ENCODE results near the gene PLEKHG4.

The PLEKHG4 gene

GRCh38 chr16:67279296-67280089, at the start of gene PLEKHG4:
TSS of gene PLEKHG4 (plus strand) at chr16:67279532. CDS start at chr16:67280045, 513 bp downstream.
- DNase-seq, result peak in 1 of 2 experiments; percentile 77

GRCh38 chr16:67229906-67230808, 49.2 kb upstream of the PLEKHG4 start:
- DNase-seq, result no peak

DNA sequence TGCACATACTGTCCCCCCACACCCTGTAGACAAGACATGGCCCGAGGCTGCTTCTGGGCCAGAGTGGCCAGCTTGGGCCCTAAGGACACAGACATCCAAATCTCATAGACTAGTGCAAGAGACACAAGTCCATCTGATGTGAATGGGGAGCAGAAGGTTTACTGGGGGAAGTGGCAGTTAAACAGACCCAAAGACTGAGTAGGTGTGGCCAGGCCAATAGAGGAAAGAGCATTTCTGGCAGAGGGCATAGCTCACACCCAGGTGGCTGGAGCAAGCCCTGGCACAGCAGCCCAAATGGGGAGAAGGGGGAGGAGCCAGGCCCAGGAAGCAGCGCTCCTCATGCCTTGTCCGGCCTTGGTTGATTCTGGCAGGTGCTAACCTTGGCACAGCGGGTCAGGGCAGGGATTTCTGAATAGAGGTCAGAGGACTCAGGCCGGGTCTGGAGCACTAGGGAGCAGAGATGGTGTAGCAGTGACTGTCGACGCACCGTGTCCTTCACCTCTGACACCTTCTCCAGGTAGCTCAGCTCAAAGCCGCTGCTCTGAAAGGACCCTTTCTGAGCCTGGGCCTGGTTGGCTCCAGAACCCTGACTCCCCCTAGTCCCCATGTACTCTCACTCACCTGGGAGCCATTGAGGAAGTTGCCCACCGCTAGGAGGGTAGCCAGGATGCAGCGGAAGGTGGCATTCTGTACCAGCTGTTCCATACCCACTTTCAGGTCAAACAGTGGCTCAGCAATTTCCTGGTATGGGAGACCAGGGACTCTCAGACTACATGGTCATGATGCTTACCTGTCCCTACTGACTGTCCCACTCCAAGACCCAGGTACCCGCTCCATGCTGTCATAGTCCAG, 48.3 kb upstream of the PLEKHG4 start:
- no peak for DNase-seq

- DNase-seq, result no peak
Observed at GRCh38 chr16:67233596-67233995, 45.7 kb upstream of the PLEKHG4 start.

- DNase-seq, result no peak
Observed at GRCh38 chr16:67234180-67234597, 45.1 kb upstream of the PLEKHG4 start.

- no peak for DNase-seq
Observed at GRCh38 chr16:67235816-67236562, 43.3 kb upstream of the PLEKHG4 start.

- peak in 1 of 2 experiments; percentile 50 for DNase-seq
Observed at GRCh38 chr16:67236563-67237395, 42.6 kb upstream of the PLEKHG4 start.

DNA sequence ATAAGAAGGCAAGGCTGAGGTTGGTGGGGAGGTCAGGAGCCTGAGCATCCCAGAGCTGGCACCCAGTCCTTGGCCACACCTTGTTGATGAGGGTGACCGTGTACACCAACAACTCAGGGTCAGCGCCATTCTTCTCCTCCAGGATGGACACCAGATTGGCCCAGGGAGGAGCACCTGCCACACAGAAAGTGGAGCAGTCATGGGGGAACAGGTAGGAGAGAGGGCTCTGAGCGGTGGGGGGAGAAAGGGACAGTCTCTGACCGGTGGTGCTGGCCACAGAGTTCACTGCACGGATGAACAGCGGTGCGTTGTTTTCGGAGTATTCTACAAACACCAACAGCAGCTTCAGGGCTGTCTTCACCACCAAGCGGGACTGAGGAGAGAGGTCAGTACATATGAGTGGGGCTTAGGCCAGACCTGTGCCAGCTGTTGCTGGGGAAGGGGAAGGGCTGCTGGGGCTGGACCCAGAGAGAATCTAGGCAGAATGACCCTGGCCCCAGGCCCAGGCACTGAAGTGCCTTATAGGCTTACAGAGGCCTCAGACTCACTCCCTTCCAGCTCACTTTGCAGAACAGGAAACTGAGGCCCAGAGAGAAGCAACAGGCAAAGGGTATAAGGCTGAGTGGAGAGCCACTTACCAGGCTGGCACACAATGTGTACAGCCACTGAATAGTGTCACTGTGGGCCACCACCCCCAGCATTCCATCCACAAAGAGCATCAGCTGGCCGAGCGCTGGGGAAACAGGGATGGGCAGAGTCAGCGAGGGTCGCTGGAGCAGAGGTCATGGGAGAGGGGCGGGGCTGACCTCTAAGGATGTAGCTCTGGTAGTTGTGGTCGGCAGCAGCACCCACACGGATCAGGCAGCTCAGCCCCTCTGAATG, 41.7 kb upstream of the PLEKHG4 start:
- DNase-seq, result no peak

- no peak for DNase-seq
Observed at GRCh38 chr16:67238278-67238575, 41.1 kb upstream of the PLEKHG4 start.

GRCh38 chr16:67238806-67239470, 40.4 kb upstream of the PLEKHG4 start:
- DNase-seq, result no peak

GRCh38 chr16:67240506-67240905, 38.8 kb upstream of the PLEKHG4 start:
- DNase-seq, result no peak

- no peak for DNase-seq
Observed at GRCh38 chr16:67241008-67241900, 38.1 kb upstream of the PLEKHG4 start.

DNA sequence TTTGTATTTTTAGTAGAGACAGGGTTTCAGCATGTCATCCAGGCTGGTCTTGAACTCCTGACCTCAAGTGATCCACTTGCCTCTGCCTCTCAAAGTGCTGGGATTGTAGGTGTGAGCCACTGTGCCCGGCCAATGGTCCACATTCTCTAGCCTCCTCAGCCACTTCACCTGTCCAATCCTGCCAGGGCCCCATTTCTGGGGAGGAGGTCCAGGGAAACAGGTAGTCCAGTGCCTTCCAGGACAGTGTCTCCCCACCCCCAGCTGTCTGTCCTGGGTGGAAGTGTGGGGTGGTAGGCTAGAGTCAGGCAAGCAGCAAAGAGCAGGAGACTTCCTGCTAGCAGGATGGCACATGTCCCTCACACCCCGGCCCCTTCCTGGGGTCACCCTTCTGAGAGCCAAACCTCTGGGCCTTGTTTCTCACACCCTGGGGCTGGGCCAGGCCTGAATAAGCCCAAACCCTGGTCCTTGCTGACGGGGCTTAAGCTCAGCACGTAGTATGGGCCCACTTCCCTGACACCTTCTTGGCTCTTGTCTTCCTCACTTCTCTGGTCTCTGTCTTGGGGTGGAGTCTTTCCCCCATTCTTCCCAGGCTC, 37.1 kb upstream of the PLEKHG4 start:
- DNase-seq, result no peak

- DNase-seq, result no peak
Observed at GRCh38 chr16:67243481-67243880, 35.9 kb upstream of the PLEKHG4 start.

DNA sequence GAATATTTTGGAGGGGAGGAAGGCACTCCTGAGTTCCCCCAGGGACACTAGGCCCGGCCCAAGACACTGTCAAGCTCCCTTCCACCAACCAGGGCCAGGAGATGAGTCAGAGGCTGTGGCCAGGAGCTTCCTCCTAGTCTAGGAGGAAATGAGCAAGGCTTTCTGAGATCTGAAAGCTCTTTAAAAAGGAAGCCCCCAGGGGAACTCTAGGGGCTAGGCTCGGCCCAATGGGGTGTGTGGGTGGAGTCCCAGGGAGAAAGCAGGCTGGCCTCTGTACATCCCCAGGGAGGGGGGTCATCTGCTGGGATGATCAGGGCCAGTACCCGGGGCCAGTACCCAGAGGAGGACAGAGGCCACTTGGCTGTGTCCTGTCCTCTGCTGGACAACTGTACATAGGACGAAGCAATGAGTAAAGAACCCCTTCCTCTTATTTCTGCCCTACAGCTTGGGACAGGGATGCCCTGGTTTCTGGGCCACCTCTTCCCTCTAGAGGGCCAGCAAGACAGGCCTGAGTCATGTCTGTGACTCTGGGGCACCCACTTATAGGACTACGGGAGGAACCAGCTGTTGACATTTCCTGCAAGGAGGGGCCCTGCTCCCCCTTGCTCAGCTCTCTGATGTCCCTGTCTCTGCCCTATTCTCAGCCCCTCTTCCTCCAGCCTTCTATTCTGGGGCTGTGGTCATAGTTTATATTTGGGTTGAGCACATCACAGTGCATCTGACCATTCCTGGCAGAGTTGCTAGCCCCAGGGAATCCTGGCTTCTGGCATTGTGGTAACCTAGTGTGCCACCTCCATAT, 34.7 kb upstream of the PLEKHG4 start:
- no peak for DNase-seq

DNA sequence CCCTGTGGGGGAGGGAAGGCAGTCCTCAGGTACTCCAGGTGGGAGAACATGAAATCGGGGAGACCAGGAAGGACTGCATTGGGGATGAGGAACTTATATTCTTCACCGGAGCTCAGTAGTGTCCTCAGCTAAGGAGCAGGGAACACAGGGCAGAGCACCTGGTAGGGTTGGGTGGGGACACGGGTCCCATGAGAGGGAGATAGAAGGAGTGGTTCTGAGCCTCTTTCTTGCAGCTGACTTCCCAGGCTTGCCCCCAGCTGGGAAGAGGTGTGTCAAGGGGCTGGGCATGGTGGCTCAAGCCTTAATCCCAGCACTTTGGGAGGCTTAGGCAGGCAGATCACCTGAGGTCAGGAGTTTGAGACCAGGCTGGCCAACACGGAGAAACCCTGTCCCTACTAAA, 34.1 kb upstream of the PLEKHG4 start:
- no peak for DNase-seq

DNA sequence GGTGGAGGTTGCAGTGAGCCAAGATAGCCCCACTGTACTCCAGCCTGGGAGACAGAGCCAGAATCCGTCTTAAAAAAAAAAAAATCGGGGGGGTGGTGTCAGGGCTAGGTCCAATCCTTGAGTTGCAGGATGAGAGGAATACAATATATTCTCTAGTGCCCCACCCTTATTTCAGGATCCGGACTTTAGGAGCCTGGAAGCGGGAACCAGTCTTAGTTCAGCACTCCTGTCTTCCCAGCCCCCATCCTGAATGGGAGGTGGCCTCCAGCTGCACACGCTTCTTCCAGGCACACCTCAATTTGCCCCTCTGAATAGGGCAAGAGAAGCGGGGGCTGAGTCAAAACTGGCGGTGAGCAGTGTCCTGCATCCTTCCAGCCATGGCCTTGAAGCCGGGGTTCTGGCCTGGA, 33.7 kb upstream of the PLEKHG4 start:
- no peak for DNase-seq
